ENCODE results near the gene MMP15.

MMP15 gene

DNA sequence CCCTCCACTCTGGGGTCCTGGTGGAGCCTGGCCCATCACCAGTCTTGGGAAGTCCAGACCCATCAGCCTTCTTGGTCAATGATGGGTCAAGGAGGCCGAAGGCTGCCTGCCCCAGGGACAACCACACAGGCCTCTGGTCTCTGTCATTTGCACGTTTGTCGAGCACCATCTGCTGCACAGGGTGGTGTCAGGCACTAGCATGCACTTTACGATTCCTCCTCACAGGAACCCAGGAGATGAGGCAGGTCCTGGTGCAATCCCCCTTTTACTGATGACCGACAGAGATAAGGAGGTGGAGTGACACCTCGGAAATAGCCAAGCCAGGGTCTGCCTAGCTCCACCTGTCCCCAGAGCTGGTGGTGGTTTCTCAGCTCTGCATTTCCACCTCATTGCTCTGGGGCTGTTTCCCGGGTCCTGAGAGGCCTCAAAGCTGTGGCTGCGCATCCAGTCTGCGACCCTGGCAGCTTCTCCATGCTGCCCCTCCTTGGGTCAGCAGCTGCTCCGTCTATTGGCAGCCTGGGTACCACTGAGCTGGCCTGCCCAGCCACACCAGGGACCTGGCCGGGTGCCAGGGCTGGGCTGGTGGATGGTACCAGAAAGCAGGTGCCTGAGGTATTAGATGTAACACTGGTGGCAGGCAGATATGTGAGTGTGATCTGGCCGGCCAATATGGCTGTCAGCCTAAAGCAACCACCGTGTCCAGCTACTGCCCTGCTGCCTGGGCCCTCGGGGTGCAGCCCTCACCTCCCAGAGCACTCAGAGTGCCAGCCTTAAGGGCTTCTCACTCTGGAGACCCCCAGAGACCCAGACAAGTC is 10.0 kb downstream of the MMP15 start:
- no peak for DNase-seq (ENCODE audit: low read depth)

DNA sequence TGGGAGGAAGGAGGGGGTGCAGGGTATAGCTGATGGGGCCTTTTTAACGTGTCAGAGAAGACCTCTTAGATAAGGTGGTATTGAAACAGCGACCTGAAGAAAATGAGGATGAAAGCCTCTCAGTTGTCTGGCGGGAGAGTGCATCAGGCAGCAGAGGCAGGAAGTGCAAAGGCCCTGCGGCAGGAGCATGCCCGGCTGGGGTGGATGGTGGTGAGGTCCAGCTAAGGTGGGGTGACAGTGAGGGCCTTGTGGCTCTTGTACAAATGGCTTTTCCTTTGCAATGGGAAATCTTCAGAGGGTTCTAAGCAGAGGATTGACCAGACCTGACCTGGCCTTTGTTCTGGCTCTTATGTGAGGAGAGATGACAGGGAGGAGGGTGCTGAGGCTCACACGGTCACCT is 11.4 kb downstream of the MMP15 start:
- no peak for DNase-seq (ENCODE audit: low read depth)

DNA sequence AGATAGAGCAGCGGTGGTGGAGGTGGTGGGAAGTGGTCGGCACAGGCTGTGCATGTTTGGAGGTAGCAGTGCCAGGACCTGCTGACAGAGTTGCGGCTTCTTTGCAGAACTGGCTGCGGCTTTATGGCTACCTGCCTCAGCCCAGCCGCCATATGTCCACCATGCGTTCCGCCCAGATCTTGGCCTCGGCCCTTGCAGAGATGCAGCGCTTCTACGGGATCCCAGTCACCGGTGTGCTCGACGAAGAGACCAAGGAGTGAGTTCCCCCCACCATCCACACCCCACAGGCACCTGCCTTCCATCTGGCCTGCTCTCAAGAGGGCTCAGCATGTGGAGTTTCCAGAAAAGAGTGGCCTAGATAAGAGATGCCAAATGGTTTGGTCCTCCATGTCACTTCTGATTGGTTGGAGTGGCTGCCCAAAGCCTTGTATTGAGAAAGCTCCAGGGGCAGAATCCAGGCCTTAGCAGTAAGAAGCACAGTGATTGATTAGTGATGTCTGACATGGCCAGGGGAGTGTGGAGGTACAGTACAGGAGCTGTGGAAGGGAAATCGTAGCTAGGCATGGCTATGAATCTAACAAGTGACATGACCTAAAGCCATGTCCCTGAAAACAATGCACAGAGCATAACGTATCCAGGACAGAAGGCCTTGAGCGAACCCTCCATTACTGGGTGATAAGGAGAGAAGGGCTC is 12.0 kb downstream of the MMP15 start:
- no peak for DNase-seq (ENCODE audit: low read depth)

DNA sequence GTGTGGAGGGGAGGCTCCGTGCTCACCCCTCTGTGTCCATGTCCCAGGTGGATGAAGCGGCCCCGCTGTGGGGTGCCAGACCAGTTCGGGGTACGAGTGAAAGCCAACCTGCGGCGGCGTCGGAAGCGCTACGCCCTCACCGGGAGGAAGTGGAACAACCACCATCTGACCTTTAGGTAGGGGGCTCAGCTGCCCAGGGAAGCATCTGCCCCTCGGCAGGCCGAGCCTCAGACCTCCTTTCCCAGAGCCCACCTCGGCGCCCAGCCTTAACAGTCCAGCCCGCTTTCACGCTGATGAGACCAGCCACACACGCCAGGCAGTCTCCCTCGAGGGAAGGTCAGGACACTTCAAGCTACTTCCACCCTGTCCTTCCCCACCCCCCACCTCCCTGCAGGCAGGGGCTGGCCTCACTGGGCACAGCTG is 12.7 kb downstream of the MMP15 start:
- DNase-seq (ENCODE audit: low read depth), result no peak

DNA sequence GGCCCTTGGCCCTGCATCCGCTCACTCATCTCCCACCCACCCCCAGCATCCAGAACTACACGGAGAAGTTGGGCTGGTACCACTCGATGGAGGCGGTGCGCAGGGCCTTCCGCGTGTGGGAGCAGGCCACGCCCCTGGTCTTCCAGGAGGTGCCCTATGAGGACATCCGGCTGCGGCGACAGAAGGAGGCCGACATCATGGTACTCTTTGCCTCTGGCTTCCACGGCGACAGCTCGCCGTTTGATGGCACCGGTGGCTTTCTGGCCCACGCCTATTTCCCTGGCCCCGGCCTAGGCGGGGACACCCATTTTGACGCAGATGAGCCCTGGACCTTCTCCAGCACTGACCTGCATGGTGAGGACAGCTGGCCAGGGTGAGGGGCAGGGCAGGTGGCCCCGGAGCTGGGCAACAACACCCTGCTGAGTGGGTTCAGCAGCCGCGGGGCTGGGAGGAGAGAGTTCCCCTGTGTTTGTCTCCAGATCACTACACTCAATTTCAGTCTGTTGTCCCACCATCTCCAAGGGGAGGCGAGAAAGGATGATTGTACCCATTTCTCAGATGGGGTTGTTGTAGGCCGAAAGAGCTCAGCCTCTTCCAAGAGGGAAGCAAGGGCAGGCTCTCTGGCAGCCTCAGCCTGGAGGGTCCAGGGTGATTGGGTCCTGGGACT is 14.4 kb downstream of the MMP15 start:
- DNase-seq (ENCODE audit: low read depth), result no peak

DNA sequence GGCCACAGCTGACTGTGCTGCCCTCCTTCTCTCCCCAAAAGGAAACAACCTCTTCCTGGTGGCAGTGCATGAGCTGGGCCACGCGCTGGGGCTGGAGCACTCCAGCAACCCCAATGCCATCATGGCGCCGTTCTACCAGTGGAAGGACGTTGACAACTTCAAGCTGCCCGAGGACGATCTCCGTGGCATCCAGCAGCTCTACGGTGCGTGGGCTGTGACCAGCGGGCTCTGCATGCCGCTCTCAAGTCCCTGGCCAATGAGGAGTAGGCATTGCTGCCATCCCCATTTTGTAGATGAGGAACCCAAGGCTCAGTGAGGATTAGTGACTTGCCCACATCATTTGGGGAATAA is 14.9 kb downstream of the MMP15 start:
- DNase-seq (ENCODE audit: low read depth), result no peak

DNA sequence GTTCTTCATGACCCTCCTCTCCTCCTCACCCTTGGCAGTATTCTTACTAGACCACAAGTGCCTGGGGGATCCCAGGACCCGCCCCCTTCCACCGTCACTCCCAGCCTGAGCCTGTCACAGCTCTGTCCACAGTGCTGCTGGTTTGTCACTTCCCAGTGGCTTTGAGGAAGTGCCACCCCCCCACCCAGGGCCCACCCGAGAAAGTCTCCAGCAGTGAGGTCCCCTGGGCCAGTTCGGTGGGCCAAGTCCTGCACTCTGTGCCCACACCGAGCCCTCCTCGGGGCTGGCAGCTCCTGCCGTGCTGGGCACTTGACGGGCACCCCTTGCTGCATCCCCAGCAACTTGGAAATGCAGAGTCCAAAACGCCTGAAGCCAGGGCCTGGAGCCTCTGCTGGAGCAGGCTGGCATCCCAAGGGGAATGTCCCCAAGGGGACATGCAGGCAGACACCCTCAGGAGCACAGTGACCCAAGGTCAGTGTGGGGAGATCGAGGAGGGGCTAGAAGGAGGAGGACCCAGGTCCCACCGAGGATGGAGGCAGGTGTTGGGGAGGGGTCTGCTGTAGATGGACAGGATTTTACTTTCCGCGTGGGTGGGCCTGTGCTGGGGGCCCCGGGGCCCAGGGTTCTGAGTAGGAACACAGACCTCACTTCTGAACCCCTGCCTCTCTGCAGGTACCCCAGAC is 15.5 kb downstream of the MMP15 start:
- no peak for DNase-seq (ENCODE audit: low read depth)

DNA sequence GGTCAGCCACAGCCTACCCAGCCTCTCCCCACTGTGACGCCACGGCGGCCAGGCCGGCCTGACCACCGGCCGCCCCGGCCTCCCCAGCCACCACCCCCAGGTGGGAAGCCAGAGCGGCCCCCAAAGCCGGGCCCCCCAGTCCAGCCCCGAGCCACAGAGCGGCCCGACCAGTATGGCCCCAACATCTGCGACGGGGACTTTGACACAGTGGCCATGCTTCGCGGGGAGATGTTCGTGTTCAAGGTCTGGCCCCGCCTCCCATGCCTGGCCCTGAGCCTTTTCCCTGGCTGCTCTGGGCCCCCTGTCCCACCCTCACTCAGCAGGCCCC is 16.0 kb downstream of the MMP15 start:
- DNase-seq (ENCODE audit: low read depth), result no peak

DNA sequence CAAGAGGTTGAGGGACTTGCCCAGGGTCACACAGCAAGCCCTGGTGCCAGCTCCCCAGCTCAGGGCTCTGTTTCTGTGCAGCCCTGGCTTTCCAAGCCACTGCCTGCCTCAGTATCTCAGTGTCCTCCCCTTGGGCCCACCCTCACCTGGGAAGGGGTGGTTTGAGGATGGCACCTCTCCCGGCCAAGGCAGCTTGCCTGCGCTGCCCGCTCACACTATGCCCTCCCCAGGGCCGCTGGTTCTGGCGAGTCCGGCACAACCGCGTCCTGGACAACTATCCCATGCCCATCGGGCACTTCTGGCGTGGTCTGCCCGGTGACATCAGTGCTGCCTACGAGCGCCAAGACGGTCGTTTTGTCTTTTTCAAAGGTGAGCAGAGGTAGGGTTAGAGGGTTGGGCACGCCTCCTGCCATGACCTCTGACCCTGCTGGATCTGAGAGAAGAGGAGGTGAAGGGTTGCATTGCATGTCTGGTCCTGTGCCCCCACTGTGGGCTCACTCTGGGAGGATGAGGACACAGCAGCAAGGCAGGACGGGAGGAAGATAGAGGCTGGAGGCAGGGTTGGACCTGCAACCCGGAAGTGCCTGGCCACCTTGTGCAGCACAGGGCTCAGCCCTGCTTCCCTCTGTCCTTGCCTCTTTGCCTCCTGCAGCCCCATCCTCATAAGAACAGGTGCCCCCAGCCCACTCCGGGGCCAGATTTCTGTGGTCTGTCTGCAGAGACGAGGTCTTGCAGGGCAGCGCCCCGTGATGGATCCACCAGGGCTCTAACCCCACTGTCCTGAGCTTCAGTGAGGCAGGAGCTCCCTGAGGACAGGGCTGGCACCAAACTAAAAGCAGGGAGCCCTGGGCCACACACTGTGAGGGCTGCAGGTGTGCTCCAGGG is 16.7 kb downstream of the MMP15 start:
- DNase-seq (ENCODE audit: low read depth), result no peak

DNA sequence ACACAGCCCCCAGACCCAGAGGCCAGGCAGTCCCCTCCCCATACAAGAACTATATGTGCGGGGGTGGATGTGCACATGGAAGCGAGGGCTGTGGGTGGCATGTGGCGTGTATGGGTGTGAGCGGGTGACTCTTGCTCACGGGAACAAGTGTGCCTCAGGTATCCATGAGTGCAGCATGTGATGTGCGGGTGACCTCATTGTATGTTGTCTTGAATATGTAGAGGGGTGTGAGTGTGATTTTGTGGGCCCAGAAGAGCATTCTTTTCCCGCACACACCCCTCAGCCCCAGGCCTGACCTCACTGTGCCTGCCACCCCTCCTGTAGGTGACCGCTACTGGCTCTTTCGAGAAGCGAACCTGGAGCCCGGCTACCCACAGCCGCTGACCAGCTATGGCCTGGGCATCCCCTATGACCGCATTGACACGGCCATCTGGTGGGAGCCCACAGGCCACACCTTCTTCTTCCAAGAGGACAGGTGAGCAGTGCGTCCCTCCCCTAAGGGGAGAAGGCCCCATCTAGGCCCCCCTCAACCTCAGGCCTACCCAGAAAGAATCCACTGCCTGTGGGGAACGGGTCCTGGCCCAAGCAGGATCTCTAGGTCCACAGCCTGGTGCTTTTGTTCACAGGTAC is 17.4 kb downstream of the MMP15 start:
- DNase-seq (ENCODE audit: low read depth), result no peak

DNA sequence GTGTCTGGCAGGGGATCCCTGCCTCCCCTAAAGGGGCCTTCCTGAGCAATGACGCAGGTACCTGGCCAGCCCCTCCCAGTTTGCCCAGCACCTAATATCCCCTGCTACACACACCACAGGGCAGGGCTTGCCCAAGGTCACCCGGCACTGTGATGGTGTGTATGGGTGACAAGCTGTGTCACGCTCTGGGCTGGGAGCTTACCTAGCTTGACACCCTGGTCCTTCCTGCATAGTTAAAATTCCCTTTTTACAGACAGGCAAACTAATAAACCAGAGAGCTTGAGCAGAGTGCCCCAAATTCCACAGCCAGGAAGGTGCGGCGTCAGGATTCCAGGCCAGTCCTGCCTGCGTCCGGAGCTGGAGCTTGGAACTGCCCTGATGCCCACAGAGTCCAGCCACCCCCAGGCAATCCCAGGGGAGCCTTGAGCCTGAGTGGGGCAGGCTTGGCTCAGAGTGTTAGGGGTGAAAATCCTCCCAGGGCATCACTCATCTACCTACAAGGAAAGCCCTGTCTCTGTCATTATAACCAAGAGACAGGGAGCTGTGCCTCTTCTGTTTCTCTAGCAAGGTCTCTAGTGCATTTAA is 18.1 kb downstream of the MMP15 start:
- DNase-seq (ENCODE audit: low read depth), result no peak

DNA sequence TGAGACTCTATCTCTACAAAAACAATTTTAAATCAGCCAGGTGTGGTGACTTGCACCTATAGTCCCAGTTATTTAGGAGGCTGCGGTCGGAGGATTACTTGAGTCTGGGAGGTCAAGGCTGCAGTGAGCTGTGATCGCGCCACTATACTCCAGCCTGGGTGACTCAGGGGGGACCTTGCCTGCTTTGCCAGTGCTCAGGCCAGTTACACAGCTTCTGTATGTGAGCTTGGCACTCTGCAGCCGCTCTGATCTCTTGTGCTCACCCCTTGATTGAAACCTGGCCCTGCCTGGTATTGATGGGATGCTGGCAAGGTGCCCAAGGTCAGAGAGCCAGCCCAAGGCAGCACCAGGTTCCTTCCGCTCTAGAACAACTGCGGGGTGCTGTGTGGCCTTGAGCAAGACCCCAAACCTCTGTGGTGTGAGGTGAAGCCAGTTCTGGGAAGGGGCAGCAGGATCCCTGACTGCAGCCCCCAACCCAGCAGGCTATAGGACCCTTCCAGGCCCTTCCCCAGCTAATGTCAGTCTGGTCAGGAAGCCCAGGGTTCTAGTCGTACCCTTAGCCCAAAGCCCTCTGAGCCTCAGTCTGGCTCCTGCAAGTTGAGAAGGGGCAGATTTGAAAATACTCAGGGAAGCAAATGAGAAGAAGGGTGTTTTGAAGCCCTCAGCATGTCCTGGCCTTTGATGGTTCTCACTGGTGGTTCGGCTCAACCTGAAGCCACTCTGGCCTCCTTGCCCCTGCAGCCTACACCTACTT is 18.9 kb downstream of the MMP15 start:
- no peak for DNase-seq (ENCODE audit: low read depth)

DNA sequence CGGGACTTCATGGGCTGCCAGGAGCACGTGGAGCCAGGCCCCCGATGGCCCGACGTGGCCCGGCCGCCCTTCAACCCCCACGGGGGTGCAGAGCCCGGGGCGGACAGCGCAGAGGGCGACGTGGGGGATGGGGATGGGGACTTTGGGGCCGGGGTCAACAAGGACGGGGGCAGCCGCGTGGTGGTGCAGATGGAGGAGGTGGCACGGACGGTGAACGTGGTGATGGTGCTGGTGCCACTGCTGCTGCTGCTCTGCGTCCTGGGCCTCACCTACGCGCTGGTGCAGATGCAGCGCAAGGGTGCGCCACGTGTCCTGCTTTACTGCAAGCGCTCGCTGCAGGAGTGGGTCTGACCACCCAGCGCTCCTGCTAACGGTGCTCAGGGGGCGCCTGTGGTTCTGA is 19.5 kb downstream of the MMP15 start:
- no peak for DNase-seq (ENCODE audit: low read depth)

DNA sequence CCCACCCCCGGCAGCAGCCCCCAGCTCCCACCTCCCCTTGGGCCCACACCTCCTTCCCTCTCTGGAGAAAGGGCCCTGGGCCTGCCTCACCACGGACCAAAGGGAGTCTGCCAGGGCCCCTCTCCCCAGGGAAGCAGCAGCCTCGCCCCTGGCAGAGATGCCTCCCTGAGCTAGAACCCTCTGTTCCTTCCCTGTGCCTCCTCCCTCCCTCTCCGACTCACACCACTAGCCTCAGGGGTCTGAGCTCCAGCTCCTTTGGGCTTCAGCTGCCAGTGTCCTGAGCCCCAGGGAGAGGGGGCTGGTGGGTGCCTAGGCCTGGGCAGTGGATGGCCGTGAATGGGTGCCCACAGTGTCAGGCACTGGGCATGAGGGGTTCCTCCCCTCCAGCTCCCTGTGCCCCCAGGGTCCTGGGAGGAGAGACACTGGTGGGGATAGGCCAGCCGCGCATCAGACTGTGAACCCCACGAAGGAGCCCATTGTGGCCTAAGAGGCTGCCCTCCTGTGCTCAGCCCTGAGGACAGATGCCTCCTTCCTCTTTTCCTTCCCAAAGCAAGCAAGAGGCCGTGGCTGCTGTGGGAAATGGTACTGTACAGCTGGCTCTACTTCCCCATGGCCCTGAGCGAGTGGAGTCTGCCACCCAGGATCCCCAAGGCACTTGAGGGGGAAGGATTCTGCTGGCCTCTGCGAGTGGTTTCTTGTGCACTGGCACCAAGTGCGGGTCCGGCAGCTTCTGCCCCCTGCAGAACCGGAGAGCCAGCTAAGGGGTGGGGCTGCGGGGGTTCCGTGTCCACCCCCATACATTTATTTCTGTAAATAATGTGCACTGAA is 20.7 kb downstream of the MMP15 start:
- no peak for DNase-seq (ENCODE audit: low read depth)

DNA sequence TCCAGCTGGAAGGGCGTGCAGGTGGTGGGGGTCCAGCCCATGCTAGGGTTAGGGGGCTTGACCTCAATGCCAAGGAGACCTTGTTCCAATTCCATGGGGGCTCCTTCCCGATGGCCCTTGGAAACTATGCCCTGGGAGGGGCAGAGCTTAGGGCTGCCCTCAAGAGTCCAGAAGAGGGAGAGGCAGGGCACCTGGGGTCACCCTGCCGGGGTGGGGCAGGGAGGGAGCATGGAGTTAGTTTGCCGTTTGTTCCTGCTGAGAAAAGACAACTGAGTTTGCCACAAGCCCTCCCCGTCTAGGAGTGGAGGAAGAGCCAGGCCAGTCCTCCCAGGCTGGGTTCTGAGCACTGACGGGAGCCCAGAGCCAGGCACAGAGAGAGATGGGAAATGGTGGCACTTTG is 21.4 kb downstream of the MMP15 start:
- no peak for DNase-seq (ENCODE audit: low read depth)

DNA sequence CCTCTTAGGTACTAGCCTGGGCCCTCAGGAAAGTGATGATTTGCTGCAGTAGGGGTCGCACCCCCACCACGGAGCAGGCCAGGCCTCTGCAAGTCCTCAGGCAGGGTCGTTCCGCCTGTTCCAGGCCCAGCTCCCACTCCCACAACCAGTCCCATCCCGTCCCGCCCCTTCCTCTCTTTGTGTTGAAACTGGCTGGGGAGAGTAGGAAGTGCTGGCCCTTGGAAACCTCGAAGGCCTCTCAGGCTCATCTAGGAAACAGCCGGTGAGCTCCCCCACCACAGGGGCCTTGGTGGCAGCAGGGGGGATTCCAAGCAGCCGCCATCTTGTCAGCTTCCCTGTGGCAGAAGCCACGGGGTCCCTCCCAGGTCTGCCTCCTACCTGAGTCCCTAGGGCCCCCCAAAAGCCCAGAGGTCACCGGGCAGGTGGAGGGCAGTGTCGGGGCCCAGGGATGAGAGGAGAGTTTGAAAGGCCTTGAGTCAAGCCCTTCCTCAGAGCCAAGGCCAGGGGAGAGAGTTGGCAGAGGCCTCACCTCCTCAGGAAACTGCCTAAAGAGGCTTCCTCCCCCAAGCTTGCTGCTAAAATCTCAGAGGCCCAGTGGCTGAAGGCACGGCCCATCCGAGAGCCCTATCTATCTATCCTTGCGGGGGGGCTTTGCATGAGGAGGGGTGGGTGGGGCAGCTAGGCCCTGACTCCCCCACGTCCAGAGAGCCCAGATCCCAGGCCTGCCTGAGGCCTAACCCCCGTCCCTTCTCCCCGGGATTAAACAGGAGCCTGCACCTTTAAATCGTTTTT is 22.2 kb downstream of the MMP15 start:
- DNase-seq (ENCODE audit: low read depth), result no peak

DNA sequence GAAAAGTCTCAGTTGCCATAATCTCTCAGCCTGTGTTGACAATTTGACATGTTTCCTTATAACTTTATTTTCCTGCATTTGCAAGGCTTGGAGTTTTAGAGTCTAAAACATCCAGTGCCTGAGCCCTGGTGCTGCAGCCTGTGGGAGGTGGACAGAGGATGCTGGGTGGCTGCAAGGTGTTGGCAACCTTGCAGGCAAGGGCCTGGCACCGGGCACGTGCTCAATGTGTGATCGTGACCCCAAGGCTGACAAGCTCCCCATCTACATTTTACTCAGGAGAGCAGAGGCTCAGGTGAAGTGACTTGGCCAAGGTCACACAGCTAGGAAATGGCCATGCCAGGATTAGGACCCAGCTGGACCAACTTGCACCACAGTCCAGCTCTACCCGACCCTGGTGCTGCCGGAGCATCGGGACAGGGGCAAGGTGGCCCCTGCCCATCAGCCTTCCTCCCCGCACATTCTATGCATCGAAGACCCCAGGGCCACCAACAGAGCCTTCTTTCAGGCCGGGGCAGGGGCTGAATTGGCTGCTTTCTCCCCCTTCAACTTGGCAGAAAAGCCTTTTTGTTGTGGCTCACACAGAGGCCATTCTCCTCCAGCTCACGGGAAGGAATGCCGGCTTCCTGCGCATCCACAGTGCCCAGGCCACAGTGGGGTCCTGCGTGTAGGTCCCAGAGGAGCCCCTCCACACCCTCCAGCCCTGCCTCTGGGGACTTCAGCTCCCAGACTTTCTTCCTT is 23.1 kb downstream of the MMP15 start:
- DNase-seq (ENCODE audit: low read depth), result no peak

Measured in stimulated activated CD4-positive, alpha-beta T cell treated with anti-CD3 and anti-CD28 coated beads, Interleukin-2, amount 100 ng/mL, for 4 hours (primary cell).